GM12872 (cell line): ENCODE data around the gene EPG5.

ENCODE experiments used
- TF ChIP-seq, protein P1 (sequence below): IDR thresholded peaks from 3 replicates; pipeline ENCODE4 v1.5.1; 2011; ENCODE audit warnings: low read depth, mild to moderate bottlenecking, low read length, moderate library complexity; ENCODE audit not compliant: insufficient read depth

The EPG5 gene

DNA sequence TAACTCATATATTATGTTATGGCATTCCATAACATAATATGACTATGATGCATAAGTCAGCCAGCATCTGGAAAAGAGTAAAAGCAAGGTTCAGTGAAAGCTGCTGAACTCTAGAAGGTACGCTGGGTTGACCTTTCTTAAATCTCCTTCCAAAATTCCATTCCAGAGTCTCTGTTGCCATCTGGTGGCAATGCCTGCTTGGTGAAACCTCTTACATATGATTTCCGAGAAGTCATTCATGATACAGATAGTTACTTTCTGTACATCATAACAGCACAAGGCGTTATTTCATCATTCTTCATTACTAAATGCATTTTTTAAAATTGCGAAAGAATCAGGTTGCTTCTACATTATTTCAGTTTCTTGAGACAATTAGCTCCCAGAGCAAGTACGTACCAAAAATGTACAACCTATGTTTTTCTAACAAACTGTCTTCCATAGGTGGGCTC lies 7.0 kb upstream of the EPG5 start:
- TF ChIP-seq, protein P1, sequence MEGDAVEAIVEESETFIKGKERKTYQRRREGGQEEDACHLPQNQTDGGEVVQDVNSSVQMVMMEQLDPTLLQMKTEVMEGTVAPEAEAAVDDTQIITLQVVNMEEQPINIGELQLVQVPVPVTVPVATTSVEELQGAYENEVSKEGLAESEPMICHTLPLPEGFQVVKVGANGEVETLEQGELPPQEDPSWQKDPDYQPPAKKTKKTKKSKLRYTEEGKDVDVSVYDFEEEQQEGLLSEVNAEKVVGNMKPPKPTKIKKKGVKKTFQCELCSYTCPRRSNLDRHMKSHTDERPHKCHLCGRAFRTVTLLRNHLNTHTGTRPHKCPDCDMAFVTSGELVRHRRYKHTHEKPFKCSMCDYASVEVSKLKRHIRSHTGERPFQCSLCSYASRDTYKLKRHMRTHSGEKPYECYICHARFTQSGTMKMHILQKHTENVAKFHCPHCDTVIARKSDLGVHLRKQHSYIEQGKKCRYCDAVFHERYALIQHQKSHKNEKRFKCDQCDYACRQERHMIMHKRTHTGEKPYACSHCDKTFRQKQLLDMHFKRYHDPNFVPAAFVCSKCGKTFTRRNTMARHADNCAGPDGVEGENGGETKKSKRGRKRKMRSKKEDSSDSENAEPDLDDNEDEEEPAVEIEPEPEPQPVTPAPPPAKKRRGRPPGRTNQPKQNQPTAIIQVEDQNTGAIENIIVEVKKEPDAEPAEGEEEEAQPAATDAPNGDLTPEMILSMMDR, result peak; percentile 53; the same call in 2 of the 3 replicates

DNA sequence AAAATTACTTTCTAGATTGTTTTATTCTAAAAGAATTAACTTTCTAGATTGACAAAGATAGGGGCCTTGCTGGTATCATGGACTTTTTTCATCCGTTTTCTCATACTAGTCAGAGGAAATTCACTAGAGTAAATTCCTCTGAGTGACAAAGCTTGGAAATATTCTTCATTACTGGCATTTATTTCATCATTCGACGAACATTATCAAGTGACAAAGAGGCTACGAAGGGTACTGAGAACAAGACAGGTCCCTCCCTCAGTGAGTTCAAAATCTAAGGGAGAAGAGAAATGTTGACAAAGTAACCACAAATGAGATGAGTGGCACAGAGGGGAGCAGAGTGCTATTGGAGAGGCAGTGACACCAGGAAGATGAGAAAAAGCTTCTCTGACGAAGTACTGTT lies 4.3 kb downstream of the EPG5 start:
- TF ChIP-seq, protein P1, result no peak

DNA sequence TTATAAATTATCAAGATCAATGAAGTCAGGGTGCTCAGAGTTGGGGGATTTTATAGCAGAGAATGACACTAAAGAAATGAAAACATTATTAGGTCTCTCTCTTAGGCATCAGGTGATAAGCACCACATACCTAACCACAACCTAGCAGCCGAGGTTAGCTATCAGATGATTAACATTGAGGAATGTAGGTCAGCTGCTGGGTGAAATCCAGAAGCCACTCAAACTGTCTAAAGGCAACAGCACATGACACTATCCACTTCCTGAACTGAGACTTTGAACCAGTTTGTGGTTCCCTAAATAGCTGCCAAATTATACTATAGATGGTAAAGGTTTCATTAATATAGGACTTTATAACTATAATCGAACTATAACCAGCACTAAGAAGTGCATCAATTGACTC lies 4.7 kb downstream of the EPG5 start:
- TF ChIP-seq, protein P1, result no peak

DNA sequence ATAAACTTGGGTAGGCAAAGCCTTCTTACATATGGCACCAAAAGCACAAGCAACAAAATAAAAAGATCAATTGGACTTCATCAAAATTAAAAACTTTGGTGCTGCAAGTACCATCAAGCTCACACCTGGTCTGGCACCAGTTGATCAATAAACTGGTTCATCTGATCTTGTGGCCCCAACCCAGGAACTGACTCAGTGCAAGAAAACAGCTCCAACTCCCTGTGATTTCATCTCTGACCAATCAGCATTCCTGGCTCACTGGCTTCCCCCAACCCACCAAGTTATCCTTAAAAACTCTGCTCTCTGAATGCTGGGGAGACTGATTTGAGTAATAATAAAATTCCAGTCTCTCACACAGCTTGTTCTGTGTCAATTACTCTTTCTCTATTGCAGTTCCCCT lies 8.4 kb downstream of the EPG5 start:
- TF ChIP-seq, protein P1, result no peak

DNA sequence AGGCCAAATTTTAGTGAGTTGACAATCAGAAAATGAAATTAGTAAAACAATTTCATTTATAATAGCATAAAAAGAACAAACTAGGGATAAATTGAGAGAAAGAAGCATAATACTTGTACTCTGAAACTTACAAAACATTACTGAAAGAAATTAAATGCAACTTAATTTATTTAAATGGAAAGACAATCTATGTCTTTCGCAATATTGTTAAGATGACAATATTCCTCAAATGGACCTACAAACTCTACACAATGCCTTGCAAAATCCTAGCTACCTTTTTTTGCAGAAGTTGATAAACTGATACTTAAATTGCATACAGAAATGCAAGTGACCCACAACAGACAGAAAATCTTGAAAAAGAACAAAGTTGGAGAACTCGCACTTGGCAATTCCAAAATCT lies 9.1 kb downstream of the EPG5 start:
- TF ChIP-seq, protein P1, result no peak

DNA sequence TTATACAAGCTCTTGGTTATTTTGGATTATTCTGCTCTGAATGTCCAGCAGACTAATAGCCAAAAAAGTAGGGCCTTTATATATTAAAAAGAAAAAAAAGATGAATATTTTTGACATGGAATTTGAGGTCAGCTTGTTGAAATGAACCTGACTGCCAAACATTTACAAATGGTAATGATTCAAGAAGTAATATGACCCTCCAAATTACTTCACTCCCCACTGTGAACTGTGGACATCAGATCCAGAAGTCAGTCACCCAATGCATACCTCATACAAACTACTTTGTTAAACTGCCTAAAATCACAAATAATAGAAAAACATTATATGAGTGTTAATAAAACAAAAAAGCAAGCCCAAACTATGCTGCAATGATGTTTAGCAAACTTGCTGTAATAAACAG lies 10.0 kb downstream of the EPG5 start:
- TF ChIP-seq, protein P1, result no peak

DNA sequence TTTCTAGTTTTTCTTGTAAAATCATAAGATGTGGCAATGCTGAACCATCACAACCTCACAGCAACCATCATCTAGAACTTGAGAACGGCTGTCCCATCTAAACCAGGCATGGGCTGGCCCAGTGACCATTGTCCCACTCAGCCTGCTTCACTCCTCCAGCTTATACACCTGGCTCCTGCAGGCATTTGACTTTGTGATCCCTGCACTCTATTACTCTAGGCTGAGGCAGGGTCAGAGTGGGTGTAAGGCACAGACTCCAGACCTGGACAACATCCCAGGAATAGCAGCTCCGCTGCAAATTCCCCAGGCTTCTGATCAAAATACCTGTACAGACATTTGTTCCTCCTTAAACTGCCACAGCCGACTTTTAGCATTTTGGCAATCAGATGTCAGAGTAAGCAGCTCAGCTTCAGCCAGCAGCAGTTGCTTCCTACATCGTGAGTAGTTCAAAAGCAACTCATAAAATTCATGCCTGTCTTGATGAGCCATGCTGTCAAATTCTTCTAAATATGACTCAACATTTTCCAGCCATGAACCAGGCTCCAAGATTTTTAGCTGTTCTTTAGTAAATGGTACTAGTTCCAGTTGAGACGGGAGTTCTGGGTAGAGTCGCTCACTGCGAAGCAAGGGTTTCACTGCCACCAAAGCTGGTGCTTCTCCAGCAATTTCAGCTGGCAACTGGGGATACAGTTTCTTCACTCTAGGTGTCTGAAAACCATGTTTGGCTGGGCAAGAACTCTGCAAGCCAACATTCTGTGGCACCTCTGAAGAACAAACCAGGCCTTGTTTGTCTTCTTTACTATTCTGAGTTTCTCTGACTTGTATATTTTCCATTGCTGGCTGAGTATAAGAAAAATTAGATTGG lies 12.8 kb downstream of the EPG5 start:
- TF ChIP-seq, protein P1, result no peak
